HTR-8/SVneo (cell line): ENCODE results near the gene MARCHF9.

Experiments
- DNase-seq: peaks from one replicate; pipeline ENCODE4 v3.0.0; 2011; ENCODE audit warnings: low spot score, mixed read lengths; ENCODE audit not compliant: insufficient read length
- FAIRE-seq: peaks from 2 replicates; lab custom pipeline; 2011; peaks lifted over from hg19 to GRCh38; lab: Jason Lieb, UNC

MARCHF9 gene

DNA sequence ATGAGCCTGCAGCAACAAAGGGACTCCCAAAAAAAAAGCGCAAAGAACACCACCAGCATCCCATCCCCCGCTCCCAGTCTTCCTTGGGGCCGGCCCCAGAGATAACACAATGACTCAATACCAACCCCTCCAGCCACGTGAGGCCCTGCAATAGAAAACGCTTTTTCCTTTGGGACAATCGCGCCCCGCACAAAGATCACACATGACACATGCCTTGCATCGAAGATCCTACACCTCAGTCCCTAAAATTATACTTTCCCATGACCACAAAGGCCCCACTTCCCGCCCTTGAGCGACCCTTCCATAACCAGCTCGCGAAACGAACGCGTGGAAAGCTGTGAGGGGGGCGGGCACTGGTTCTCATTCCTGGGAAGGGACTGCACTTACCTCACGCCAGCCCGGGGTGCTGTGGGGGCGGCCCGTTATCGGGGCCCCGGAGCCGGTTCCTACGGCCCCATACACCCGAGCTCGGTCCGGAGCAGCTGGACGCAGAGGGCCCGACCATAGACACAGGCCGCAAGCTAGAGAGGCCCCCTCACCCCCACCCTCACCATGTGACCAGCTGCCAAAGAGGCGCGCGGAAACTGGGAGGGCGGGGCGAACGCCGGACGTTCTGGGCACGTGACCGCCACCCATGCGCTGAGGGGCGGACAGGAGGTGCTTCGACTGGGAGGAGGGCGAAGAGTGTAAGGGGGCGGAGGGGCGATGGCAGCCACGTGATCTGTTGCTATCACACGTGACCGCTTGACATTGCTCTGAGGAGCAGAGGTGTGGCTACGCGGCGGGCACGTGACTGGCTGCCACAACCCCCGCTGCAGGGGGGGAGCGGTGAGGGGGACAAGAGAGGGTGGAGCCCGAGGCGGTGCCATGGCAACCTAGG is 2.9 kb upstream of the MARCHF9 start, which contains the start of gene CDK4:
Gene CDK4, minus strand, starts transcription at position 523 of the 880 bp plus-strand sequence. CDS start 593 bp downstream, outside the sequence.
- FAIRE-seq: peak; percentile 99
- peak; percentile 95 for DNase-seq

DNA sequence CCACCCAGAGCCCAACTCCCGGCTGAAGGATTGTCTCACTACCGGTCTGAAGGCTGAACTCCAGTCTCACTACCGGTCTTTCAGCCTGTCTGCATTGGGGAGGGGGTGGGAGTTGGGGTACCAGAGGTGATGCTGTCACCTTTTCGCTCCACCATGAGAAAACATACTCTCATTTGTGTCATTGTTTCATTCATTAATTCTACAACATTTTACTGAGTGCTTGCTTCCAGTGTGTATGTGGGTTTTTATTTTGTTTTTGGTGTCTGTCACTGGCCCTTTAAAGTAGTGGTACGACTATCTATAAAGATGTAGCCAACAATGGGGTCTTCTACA is 2.3 kb upstream of the MARCHF9 start:
- DNase-seq (no peak), FAIRE-seq (no peak)

DNA sequence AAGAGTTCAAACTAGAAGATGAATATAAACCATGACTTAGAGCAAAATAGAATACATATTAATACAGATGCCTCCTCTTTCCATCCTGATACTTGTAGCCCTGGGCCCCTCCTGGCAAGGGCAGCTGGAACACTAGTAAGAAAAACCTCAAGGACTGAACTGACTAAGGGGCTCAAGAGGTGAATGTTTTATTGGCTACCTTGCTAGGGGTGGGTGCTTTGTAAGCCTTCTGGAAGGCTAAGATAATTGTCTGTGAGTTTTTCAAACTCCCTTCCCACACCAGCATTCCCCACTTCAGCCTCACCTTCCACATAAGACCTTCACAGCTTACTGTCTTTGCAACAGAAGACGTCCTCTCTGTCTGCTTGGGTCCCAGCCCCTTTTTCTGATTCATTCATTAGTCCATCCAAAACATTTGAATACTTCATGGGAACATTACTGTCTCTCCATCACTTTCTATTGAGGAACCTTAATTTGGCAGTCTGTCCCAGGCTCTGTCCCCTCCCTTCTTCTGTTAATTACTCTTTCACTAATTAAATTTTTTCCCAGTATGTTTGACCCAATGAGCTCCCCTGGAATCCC is 1.1 kb upstream of the MARCHF9 start:
- FAIRE-seq (no peak), DNase-seq (no peak)

GRCh38 chr12:57755194-57755453 is 221 bp downstream of the MARCHF9 start:
- no peak for DNase-seq
- FAIRE-seq: no peak

GRCh38 chr12:57755454-57756372 is 810 bp downstream of the MARCHF9 start:
- FAIRE-seq: no peak
- DNase-seq: no peak

GRCh38 chr12:57756406-57757341 is 1.8 kb downstream of the MARCHF9 start:
- FAIRE-seq (no peak), DNase-seq (no peak)

GRCh38 chr12:57757771-57758170 is 2.9 kb downstream of the MARCHF9 start:
- DNase-seq (no peak), FAIRE-seq (no peak)

GRCh38 chr12:57758552-57759359 is 3.9 kb downstream of the MARCHF9 start:
- DNase-seq (no peak), FAIRE-seq (no peak)

GRCh38 chr12:57759360-57759980 is 4.6 kb downstream of the MARCHF9 start:
- DNase-seq (no peak), FAIRE-seq (peak; percentile 16)

GRCh38 chr12:57760347-57760982 is 5.6 kb downstream of the MARCHF9 start:
- FAIRE-seq (no peak), DNase-seq (no peak)

DNA sequence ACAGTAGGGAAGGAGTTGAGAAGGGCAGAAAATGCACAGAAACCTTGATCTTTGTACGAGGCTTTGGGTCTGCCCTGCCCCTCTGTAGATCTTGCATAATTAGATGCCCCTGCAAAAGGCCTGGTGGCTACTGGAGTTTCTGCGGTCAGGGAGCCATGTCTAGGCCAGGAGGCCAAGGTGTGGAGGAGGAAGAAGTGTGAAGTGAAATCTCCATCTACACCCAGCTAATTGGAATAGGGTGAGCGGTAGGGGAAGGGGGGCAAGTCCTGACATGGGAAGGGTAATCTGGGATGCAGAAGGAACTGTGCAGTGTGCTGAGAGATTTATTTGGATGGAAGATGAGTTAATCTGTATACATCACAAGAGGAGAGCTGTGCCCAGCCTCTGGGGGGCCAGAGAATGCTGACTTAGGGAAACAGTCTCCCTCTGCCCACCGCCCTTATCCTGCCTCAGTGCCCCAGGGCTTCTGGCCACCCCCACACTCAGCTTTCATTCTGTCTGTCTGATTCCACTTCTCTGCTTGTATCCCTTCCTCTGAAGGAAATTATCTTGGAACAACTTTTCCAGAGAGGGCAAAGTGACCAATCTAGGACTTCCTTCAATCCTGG is 6.6 kb downstream of the MARCHF9 start:
- no peak for FAIRE-seq
- no peak for DNase-seq

GRCh38 chr12:57762463-57762862 is 7.6 kb downstream of the MARCHF9 start:
- DNase-seq (no peak), FAIRE-seq (no peak)

GRCh38 chr12:57763881-57764661 is 9.2 kb downstream of the MARCHF9 start:
- FAIRE-seq (no peak), DNase-seq (no peak)

DNA sequence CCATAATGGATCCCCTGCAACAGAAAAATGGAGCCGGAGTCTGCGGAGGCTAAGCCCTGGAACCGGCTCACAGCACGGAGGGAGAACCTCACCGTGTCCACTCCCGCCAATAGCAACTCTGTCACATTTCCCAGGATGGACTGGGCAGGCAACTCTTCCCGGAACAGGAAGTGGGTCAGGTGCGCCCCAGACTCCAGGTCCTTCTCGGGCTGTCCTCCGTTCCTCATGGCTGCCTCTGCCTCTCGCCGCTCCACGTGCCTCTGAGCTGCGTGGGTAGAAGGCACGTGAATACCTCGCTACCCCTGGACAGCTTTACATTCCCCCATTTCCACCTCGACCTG is 9.7 kb downstream of the MARCHF9 start:
- no peak for DNase-seq

DNA sequence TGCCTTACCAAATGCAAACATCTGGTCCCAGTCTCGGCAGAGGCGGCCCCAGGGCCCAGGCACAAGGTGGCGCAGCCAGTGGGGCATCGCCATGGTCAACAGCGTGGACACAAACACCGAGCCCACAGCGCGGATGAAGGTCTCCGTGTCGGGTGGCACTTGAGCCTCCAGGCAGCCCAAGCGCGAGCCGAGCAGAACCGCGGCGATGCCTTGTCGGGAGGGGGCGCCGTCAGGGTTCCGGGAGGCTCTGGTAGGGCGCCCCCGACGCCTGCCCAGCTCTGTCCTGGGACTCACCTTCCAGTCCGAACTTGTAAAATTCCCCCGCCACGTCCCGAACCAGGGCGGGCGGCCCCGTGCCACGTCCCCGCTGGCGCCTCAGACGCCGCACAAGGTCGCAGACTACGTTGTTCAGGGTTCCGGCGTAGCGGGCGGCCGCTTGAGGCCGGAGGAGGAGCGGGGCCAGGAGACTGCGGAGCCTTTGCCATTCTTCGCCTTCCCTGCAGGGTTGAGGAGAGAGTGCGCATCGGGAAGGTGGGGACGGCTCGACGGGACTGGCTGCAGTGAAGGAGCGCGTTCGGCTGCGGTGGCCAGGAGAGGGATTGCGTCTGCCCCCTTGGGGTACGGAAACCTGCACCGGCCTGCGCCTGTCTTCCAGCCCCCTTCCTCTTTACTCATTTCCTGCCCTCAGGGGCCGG is 10.2 kb downstream of the MARCHF9 start:
- FAIRE-seq (peak; percentile 64), DNase-seq (no peak)

More for the DNA sequence above, 9.7 kb downstream of the MARCHF9 start:
- FAIRE-seq: no peak

- DNase-seq (no peak), FAIRE-seq (no peak)
Measured at GRCh38 chr12:57765698-57766463, 11.0 kb downstream of the MARCHF9 start.
